OCI-LY7 (cell line): ENCODE measurements around the gene SARDH. TPM values are rescaled to one million over a fixed set of nuclear protein-coding genes. Genes with fewer than 3 reads are reported as not detected.

ENCODE experiments used
- BruUV-seq: library from RNA; stranded (reverse); fragments of 400-500 nt; replicated peaks from 2 replicates; lab custom pipeline; 2021; lab: Mats Ljungman, UMichigan
- CTCF ChIA-PET: fragments of 300-600 bp; sonication (Branson Sonifier 250); formaldehyde crosslinking; loops from one replicate; lab custom pipeline; 2022; ENCODE audit warnings: antibody characterized with exemption; ENCODE audit not compliant: unreplicated experiment; lab: Charles Lee
- POLR2A ChIA-PET: fragments of 300-600 bp; sonication (Branson Sonifier 250); formaldehyde crosslinking; loops from one replicate; lab custom pipeline; 2022; ENCODE audit warnings: antibody characterized with exemption; lab: Charles Lee
- DNase-seq: peaks from one replicate; pipeline ENCODE4 v3.0.0-alpha.2; 2015; ENCODE audit warnings: low spot score
- H2AFZ ChIP-seq: fragments of 200-600 bp; sonication (generic), shearing (Covaris generic); 2 replicates; pipeline ENCODE4 v1.6.1; 2014; ENCODE audit warnings: mild to moderate bottlenecking, antibody characterized with exemption, low read length, moderate library complexity
- H3K27ac ChIP-seq: fragments of 200-600 bp; sonication (generic); 2 replicates; pipeline ENCODE4 v1.5.1; 2014; ENCODE audit warnings: mixed run types, low read depth, mild to moderate bottlenecking, moderate library complexity, low read length, inconsistent platforms; ENCODE audit not compliant: poor library complexity, severe bottlenecking
- H3K36me3 ChIP-seq: fragments of 200-600 bp; sonication (generic); 2 replicates; pipeline ENCODE4 v1.6.1; 2014; ENCODE audit warnings: mild to moderate bottlenecking, antibody characterized with exemption, low read length, moderate library complexity, mixed read lengths; ENCODE audit not compliant: insufficient read depth
- H3K4me1 ChIP-seq: fragments of 200-600 bp; sonication (generic); 2 replicates; pipeline ENCODE4 v1.5.1; 2014; ENCODE audit warnings: mild to moderate bottlenecking, low read length; ENCODE audit not compliant: insufficient read depth, poor library complexity, severe bottlenecking
- H3K4me2 ChIP-seq: fragments of 200-600 bp; sonication (generic); 2 replicates; pipeline ENCODE4 v1.6.1; 2014; ENCODE audit warnings: mild to moderate bottlenecking, low read length
- H3K4me3 ChIP-seq: fragments of 200-600 bp; sonication (generic); 2 replicates; pipeline ENCODE4 v1.5.1; 2014; ENCODE audit warnings: mild to moderate bottlenecking, low read depth, low read length; ENCODE audit not compliant: poor library complexity, severe bottlenecking
- H3K79me2 ChIP-seq: fragments of 200-600 bp; sonication (generic); 2 replicates; pipeline ENCODE4 v1.6.1; 2016; ENCODE audit warnings: low read depth, mild to moderate bottlenecking, low read length, moderate library complexity, mixed read lengths; ENCODE audit not compliant: insufficient read depth
- H3K9me2 ChIP-seq: fragments of 200-600 bp; sonication (generic); 2 replicates; pipeline ENCODE4 v1.6.1; 2016; ENCODE audit warnings: mild to moderate bottlenecking, low read length, mixed read lengths; ENCODE audit not compliant: insufficient read depth
- H3K9me3 ChIP-seq: fragments of 200-600 bp; sonication (generic); 2 replicates; pipeline ENCODE4 v1.6.1; 2014; ENCODE audit warnings: mild to moderate bottlenecking, mixed run types, low read length, mixed read lengths
- H4K20me1 ChIP-seq: fragments of 200-600 bp; sonication (generic); 2 replicates; pipeline ENCODE4 v1.6.1; 2014; ENCODE audit warnings: mild to moderate bottlenecking, antibody characterized with exemption, low read length, moderate library complexity, mixed read lengths; ENCODE audit not compliant: insufficient read depth
- CTCF ChIP-seq: fragments of 200-600 bp; sonication (generic); conservative IDR thresholded peaks from 2 replicates; pipeline ENCODE4 v1.5.1; 2014; ENCODE audit warnings: mild to moderate bottlenecking, antibody characterized with exemption, low read length, moderate library complexity, mixed read lengths
- EZH2phosphoT487 ChIP-seq: fragments of 200-600 bp; sonication (generic); IDR thresholded peaks from 2 replicates; pipeline ENCODE4 v1.6.1; 2018; ENCODE audit warnings: low read depth, borderline replicate concordance, mild to moderate bottlenecking, mixed run types, antibody characterized with exemption, low read length, moderate library complexity, mixed read lengths
- intact Hi-C: fragments of 100-400 bp; cut with micrococcal nuclease; formaldehyde crosslinking; loops from one replicate; pipeline ENCODE4 v1.10.0; 2022; ENCODE audit not compliant: unreplicated experiment
- total RNA-seq, 2 experiments: library from RNA; depleted of rRNA in 1 of 2; stranded (reverse); fragments of >200 nt in 1 of 2; shearing (Covaris generic) in 1 of 2; gene quantifications; 2 replicates each; pipeline ENCODE4 v1.2.3, GENCODE V29; 2014 to 2022

Gene SARDH
- total RNA-seq, 2 experiments from 2014 or later: 42.8 to 60.8 TPM

GRCh38 chr9:133680976-133681657, 57.0 kb downstream of the SARDH start:
- H3K4me1 ChIP-seq: peaks cover 20% of the 10 kb centered on the region
- CTCF ChIA-PET: no interaction called here
- BruUV-seq: no TSS peak

GRCh38 chr9:133680250-133680975, 57.7 kb downstream of the SARDH start:
- H3K4me1 ChIP-seq: peaks cover 20% of the 10 kb centered on the region
- H3K79me2 ChIP-seq: no peaks in the 10 kb centered on the region
- H3K27ac ChIP-seq: no peak overlapping the region
- H3K9me3 ChIP-seq: no peaks in the 10 kb centered on the region
- no peaks in the 10 kb centered on the region for H3K9me2 ChIP-seq
- BruUV-seq: no TSS peak
- no peak overlapping the region for H3K4me3 ChIP-seq
- no peak overlapping the region for H3K4me2 ChIP-seq
- ChIA-PET POLR2A (no interaction called here), CTCF (interaction anchor here (0.6 kb wide), 1 partner anchor 15 kb away, joined by 3 read pairs; no protein-coding TSS in a partner anchor)
- peaks cover 43% of the 10 kb centered on the region for H3K36me3 ChIP-seq
- no peaks in the 10 kb centered on the region for H4K20me1 ChIP-seq
- TF ChIP-seq EZH2phosphoT487: no peak
- TF ChIP-seq CTCF: no peak
- H2AFZ ChIP-seq: no peak overlapping the region
- intact Hi-C loops: no loop called here
- no peak for DNase-seq

More at GRCh38 chr9:133680976-133681657, 57.0 kb downstream of the SARDH start:
- Histone ChIP-seq H3K9me2 (no peaks in the 10 kb centered on the region), H3K9me3 (no peaks in the 10 kb centered on the region), H3K4me2 (no peak overlapping the region), H2AFZ (no peak overlapping the region), H4K20me1 (no peaks in the 10 kb centered on the region), H3K79me2 (no peaks in the 10 kb centered on the region), H3K27ac (no peak overlapping the region), H3K36me3 (peaks cover 43% of the 10 kb centered on the region), H3K4me3 (no peak overlapping the region)
- DNase-seq: no peak
- TF ChIP-seq CTCF (no peak), EZH2phosphoT487 (no peak)
- intact Hi-C loops: no loop called here
- POLR2A ChIA-PET: no interaction called here
